ENCODE data around the gene NIPAL4.

The NIPAL4 gene

GRCh38 chr5:157518963-157519362 is 59.0 kb downstream of the NIPAL4 start:
- no peak for DNase-seq

GRCh38 chr5:157519579-157520253 is 59.7 kb downstream of the NIPAL4 start:
- no peak for DNase-seq

GRCh38 chr5:157520911-157521703 is 61.1 kb downstream of the NIPAL4 start:
- no peak for DNase-seq

- DNase-seq = no peak
Observed at GRCh38 chr5:157521704-157522029, 61.7 kb downstream of the NIPAL4 start.

- DNase-seq = no peak
Observed at GRCh38 chr5:157523976-157524375, 64.0 kb downstream of the NIPAL4 start.
